Endodermal cell (in vitro differentiated cells): ENCODE results near the gene EXOSC1. TPM values are rescaled to one million over a fixed set of nuclear protein-coding genes. Genes with fewer than 3 reads are reported as not detected.

Experiments used
- DNase-seq: peaks from one replicate; pipeline ENCODE4 v3.0.0-alpha.2; 2017
- H3K27ac ChIP-seq: 2 replicates; pipeline ENCODE4 v1.5.1; 2013; ENCODE audit warnings: mild to moderate bottlenecking, low read depth, low read length, moderate library complexity
- H3K27me3 ChIP-seq: 2 replicates; pipeline ENCODE4 v1.6.1; 2013; ENCODE audit warnings: mild to moderate bottlenecking, low read length, moderate library complexity; ENCODE audit not compliant: insufficient read depth, control insufficient read depth, poor library complexity, severe bottlenecking
- H3K36me3 ChIP-seq: 2 replicates; pipeline ENCODE4 v1.7.0; 2013; ENCODE audit warnings: mild to moderate bottlenecking, low read length, moderate library complexity; ENCODE audit not compliant: control insufficient read depth, insufficient read depth
- H3K4me1 ChIP-seq: one replicate; pipeline ENCODE4 v1.7.0; 2013; ENCODE audit warnings: low read length; ENCODE audit not compliant: control insufficient read depth, insufficient read depth
- H3K4me3 ChIP-seq: 2 replicates; pipeline ENCODE4 v1.5.1; 2013; ENCODE audit warnings: mild to moderate bottlenecking, low read length, moderate library complexity
- H3K9ac ChIP-seq: 2 replicates; pipeline ENCODE4 v1.6.1; 2013; ENCODE audit warnings: mild to moderate bottlenecking, low read length, moderate library complexity; ENCODE audit not compliant: poor library complexity, severe bottlenecking; ENCODE audit errors: extremely low read depth
- H3K9me3 ChIP-seq: 2 replicates; pipeline ENCODE4 v1.6.1; 2013; ENCODE audit warnings: mild to moderate bottlenecking, low read length, moderate library complexity; ENCODE audit not compliant: control insufficient read depth
- H3K27ac Mint-ChIP-seq: 2 replicates; pipeline ENCODE4 v1.8.0; 2020; ENCODE audit warnings: mixed read lengths
- H3K27me3 Mint-ChIP-seq: 2 replicates; pipeline ENCODE4 v1.8.0; 2021; ENCODE audit warnings: mild to moderate bottlenecking, mixed read lengths; ENCODE audit not compliant: insufficient read depth
- H3K36me3 Mint-ChIP-seq: 2 replicates; pipeline ENCODE4 v1.8.0; 2020; ENCODE audit warnings: low read depth, mixed read lengths
- H3K4me1 Mint-ChIP-seq: 2 replicates; pipeline ENCODE4 v1.8.0; 2020; ENCODE audit warnings: mixed read lengths
- H3K4me3 Mint-ChIP-seq: 2 replicates; pipeline ENCODE4 v1.8.0; 2020; ENCODE audit warnings: mild to moderate bottlenecking, moderate library complexity, mixed read lengths
- H3K9me3 Mint-ChIP-seq: 2 replicates; pipeline ENCODE4 v1.8.0; 2020; ENCODE audit warnings: mild to moderate bottlenecking, mixed read lengths
- CTCF ChIP-seq: fragments of 200-600 bp; sonication (generic); conservative IDR thresholded peaks from 2 replicates; pipeline ENCODE4 v1.5.0; 2021; ENCODE audit warnings: antibody characterized with exemption, mild to moderate bottlenecking
- WGBS, 2 experiments: methylation state at CpG; one replicate each; pipeline versions ENCODE4 v1.1.5 to v1.1.7; 2013; ENCODE audit warnings: missing lambda C conversion rate in 2 of 2, mixed read lengths in 1 of 2; ENCODE audit not compliant: insufficient coverage in 1 of 2, insufficient read length in 1 of 2; 5-methylcytosine and 5-hydroxymethylcytosine counted together
- total RNA-seq, 2 donors: library from RNA; stranded (reverse); fragmentation: NEBNext Ultra II Directional in 1 of 2; extraction: Animal tissue kit (Norgen Biotek cat#: 25700) in 1 of 2; gene quantifications; 2 replicates in 1 of 2; 3 replicates in 1 of 2; pipeline ENCODE4 v1.2.1, GENCODE V29; 2021

Gene EXOSC1
- total RNA-seq, 2 donors from 2014 or later = 48.9 to 55.6 TPM

DNA sequence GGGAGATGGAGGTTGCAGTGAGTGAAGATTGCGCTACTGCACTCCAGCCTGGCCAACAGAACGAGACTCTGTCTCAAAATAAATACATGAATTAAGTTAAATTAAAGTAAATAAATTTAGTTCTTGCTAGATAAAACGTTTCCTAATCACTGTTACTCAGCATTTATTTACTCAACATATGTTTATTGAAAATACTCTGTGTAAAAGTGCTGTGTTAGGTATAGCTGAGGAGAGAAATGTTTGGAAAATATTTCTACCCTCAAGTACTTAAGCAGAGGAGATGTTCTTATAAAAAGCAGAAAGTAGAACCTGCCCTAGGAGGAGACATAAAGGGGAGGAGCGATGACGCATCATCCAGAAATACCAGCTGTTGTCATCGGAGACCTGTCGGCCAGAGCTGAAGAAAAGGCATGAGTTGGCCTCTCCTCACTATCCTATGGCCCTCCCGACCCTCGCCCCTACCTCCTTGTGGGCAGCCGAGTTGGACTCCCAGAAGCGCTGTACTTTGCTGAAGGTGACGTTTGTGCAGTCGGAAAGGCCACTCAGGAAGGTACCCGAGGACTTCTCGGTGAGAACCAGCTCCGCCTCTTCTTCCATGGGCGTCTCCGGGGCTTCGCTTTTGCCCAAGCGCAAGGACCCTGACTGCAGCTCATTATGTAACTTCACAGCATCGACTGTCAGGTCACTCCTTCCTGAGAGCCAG, 45.8 kb downstream of the EXOSC1 start:
- no peak for TF ChIP-seq CTCF
- no peaks in the 10 kb centered on the region for H3K9me3 ChIP-seq
- Mint-ChIP-seq H3K9me3 (no peaks in the 10 kb centered on the region), H3K36me3 (peaks cover 13% of the 10 kb centered on the region), H3K4me3 (peak overlapping the region; percentile 93), H3K27me3 (no peaks in the 10 kb centered on the region), H3K4me1 (peaks cover 9% of the 10 kb centered on the region), H3K27ac (peak overlapping the region; percentile 97)
- peaks cover 19% of the 10 kb centered on the region for H3K36me3 ChIP-seq
- no peaks in the 10 kb centered on the region for H3K27me3 ChIP-seq
- 40 to 46% methylated on average over 16 to 19 of the region's 21 CpGs for WGBS, 2 experiments
- DNase-seq = peak; percentile 73
- peak overlapping the region; percentile 19 for H3K27ac ChIP-seq
- H3K4me1 ChIP-seq = peaks cover 5% of the 10 kb centered on the region
- H3K4me3 ChIP-seq = peak overlapping the region; percentile 98
- H3K9ac ChIP-seq = peak overlapping the region; percentile 80

GRCh38 chr10:97396056-97396455, 49.8 kb downstream of the EXOSC1 start:
- WGBS, 2 experiments = 69 to 90% methylated on average over 2 to 4 of the region's 4 CpGs

DNA sequence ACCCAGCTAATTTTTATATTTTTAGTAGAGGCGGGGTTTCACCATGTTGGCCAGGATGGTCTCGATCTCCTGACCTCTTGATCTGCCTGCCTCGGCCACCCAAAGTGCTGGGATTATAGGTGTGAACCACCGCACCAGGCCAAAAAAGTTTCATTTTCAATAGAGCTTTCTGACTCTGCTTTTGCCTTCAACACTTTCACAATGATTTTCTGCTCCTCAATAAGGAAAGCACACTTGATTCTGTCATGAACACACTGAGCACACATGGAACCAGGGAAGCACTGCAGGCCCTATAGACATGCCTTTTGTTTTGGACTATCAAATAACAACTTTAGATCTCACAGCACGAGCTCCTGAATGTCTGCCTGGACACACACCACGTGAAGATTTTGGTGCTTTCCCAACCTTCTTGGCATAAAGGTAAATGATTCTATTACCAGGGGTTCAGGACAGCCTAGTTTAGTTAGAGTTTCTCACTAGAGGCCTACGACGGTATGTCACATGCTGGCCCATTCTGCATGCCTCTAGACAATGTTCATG, 52.7 kb downstream of the EXOSC1 start:
- no peaks in the 10 kb centered on the region for H3K4me1 Mint-ChIP-seq
- no peak for DNase-seq
- 90 to 94% methylated on average over 8 of the region's 8 CpGs for WGBS, 2 experiments
- no peaks in the 10 kb centered on the region for H3K4me1 ChIP-seq
- peaks cover 41% of the 10 kb centered on the region for H3K36me3 ChIP-seq
- TF ChIP-seq CTCF = no peak
- H3K9me3 Mint-ChIP-seq = no peaks in the 10 kb centered on the region
- no peak overlapping the region for H3K4me3 Mint-ChIP-seq
- no peak overlapping the region for H3K27ac Mint-ChIP-seq
- H3K4me3 ChIP-seq = no peak overlapping the region
- no peak overlapping the region for H3K27ac ChIP-seq
- peaks cover 52% of the 10 kb centered on the region for H3K36me3 Mint-ChIP-seq
- H3K9ac ChIP-seq = no peak overlapping the region
- H3K27me3 ChIP-seq = no peaks in the 10 kb centered on the region
- H3K27me3 Mint-ChIP-seq = no peaks in the 10 kb centered on the region
- no peaks in the 10 kb centered on the region for H3K9me3 ChIP-seq

More at GRCh38 chr10:97396056-97396455, 49.8 kb downstream of the EXOSC1 start:
- no peaks in the 10 kb centered on the region for H3K9me3 Mint-ChIP-seq
- H3K4me1 ChIP-seq = peaks cover 5% of the 10 kb centered on the region
- no peak for TF ChIP-seq CTCF
- peaks cover 9% of the 10 kb centered on the region for H3K4me1 Mint-ChIP-seq
- H3K36me3 Mint-ChIP-seq = peaks cover 27% of the 10 kb centered on the region
- peaks cover 34% of the 10 kb centered on the region for H3K36me3 ChIP-seq
- H3K27me3 ChIP-seq = no peaks in the 10 kb centered on the region
- H3K9me3 ChIP-seq = no peaks in the 10 kb centered on the region
- H3K4me3 ChIP-seq = no peak overlapping the region
- H3K27ac Mint-ChIP-seq = no peak overlapping the region
- no peak overlapping the region for H3K9ac ChIP-seq
- DNase-seq = no peak
- no peak overlapping the region for H3K27ac ChIP-seq
- H3K4me3 Mint-ChIP-seq = no peak overlapping the region
- no peaks in the 10 kb centered on the region for H3K27me3 Mint-ChIP-seq
